K562 (cell line): Measurements from ENCODE around the gene BGN. TPM values are rescaled to one million over a fixed set of nuclear protein-coding genes. Genes with fewer than 3 reads are reported as not detected.

Experiments
- ATAC-seq: fragments of 200-7000 bp; cut with Tn5 transposase; 3 replicates; pipeline ENCODE4 v1.9.1; 2020; ENCODE audit warnings: moderate library complexity
- BruUV-seq: library from RNA; stranded (reverse); fragments of 400-500 nt; replicated peaks from 2 replicates; lab custom pipeline; 2021; lab: Mats Ljungman, UMichigan
- CTCF ChIA-PET: fragments of 300-600 bp; formaldehyde crosslinking; extraction: SDS; loops from one replicate; lab custom pipeline; 2021; ENCODE audit warnings: low intra/inter-chr PET ratio; lab: Yijun Ruan, JAX
- POLR2A ChIA-PET: fragments of 300-600, 350-650 bp; sonication (Branson Sonifier 250); formaldehyde crosslinking; extraction: SDS; loops from one replicate; lab custom pipeline; 2021; ENCODE audit warnings: antibody characterized with exemption, inconsistent platforms; lab: Yijun Ruan, JAX
- DNase-seq, 4 experiments: peaks; one replicate each; pipeline versions ENCODE4 v3.0.0 to v3.0.0-alpha.2; 2011 to 2018; ENCODE audit warnings: low spot score in 3 of 4, mixed read lengths in 3 of 4; ENCODE audit errors: extremely low read depth in 1 of 4
- FAIRE-seq: peaks from 2 replicates; lab custom pipeline; 2011; peaks lifted over from hg19 to GRCh38; lab: Jason Lieb, UNC
- H2AFZ ChIP-seq: 2 replicates; pipeline ENCODE4 v1.6.0; 2011; ENCODE audit warnings: low read depth, low read length, control low read depth, inconsistent platforms
- H3K27ac ChIP-seq: fragments of 200-600 bp; 3 replicates; pipeline ENCODE4 v1.8.0; 2011; ENCODE audit warnings: low read depth, mild to moderate bottlenecking, control low read depth, inconsistent platforms, low read length, moderate library complexity, mixed read lengths; ENCODE audit errors: extremely low read depth
- H3K27me3 ChIP-seq, 2 experiments: fragments of 300-600 bp in 1 of 2; 2 replicates in 1 of 2; 3 replicates in 1 of 2; pipeline versions ENCODE4 v1.6.0 to v1.8.0; 2011; ENCODE audit warnings: inconsistent platforms in 2 of 2, low read length in 2 of 2, mild to moderate bottlenecking in 1 of 2, mixed read lengths in 1 of 2, moderate library complexity in 1 of 2; ENCODE audit not compliant: control insufficient read depth in 2 of 2, insufficient read depth in 2 of 2
- H3K36me3 ChIP-seq: fragments of 300-600 bp; 3 replicates; pipeline ENCODE4 v1.8.0; 2011; ENCODE audit warnings: mild to moderate bottlenecking, low read length, inconsistent platforms; ENCODE audit not compliant: control insufficient read depth, insufficient read depth
- H3K4me1 ChIP-seq, 2 experiments: fragments of 200-600 bp in 1 of 2; replicated peaks in 1 of 2; 2 replicates in 1 of 2; 3 replicates in 1 of 2; pipeline versions ENCODE4 v1.5.1 to v1.8.0; 2011; ENCODE audit warnings: inconsistent platforms in 2 of 2, low read length in 2 of 2, mild to moderate bottlenecking in 1 of 2, mixed read lengths in 1 of 2, moderate library complexity in 1 of 2; ENCODE audit not compliant: control insufficient read depth in 2 of 2, insufficient read depth in 2 of 2
- H3K4me2 ChIP-seq: 2 replicates; pipeline ENCODE4 v1.6.1; 2011; ENCODE audit warnings: low read length, control low read depth, inconsistent platforms, mixed read lengths; ENCODE audit not compliant: insufficient read depth
- H3K4me3 ChIP-seq: fragments of 200-600 bp; sonication (generic), shearing (Covaris generic); 2 replicates; pipeline ENCODE4 v1.5.1; 2016; ENCODE audit warnings: control low read depth, inconsistent platforms
- H3K79me2 ChIP-seq: fragments of 200-600 bp; 3 replicates; pipeline ENCODE4 v1.8.0; 2011; ENCODE audit warnings: low read length, inconsistent platforms; ENCODE audit not compliant: control insufficient read depth, insufficient read depth
- H3K9ac ChIP-seq, 2 experiments: 2 replicates each; pipeline versions ENCODE4 v1.6.0 to v1.6.1; 2011; ENCODE audit warnings: low read depth in 2 of 2, low read length in 2 of 2, control low read depth in 1 of 2, inconsistent platforms in 1 of 2, mild to moderate bottlenecking in 1 of 2, mixed read lengths in 1 of 2; ENCODE audit not compliant: insufficient read depth in 1 of 2
- H3K9me1 ChIP-seq: one replicate; pipeline ENCODE4 v1.6.0; 2011; ENCODE audit warnings: inconsistent platforms, mild to moderate bottlenecking, low read length, moderate library complexity; ENCODE audit not compliant: control insufficient read depth, insufficient read depth
- H3K9me3 ChIP-seq: replicated peaks from 2 replicates; pipeline ENCODE4 v1.5.1; 2011; ENCODE audit warnings: low read depth, low read length, inconsistent platforms; ENCODE audit not compliant: control insufficient read depth, insufficient read depth
- H4K20me1 ChIP-seq: replicated peaks from 2 replicates; pipeline ENCODE4 v1.6.1; 2011; ENCODE audit warnings: low read length, inconsistent platforms, mixed read lengths; ENCODE audit not compliant: control insufficient read depth, insufficient read depth
- ARHGAP35 ChIP-seq: fragments of 450-650 bp; IDR thresholded peaks from 2 replicates; pipeline ENCODE4 v1.6.1; 2018; ENCODE audit not compliant: partially characterized antibody
- BRF1 ChIP-seq: IDR thresholded peaks from 3 replicates; pipeline ENCODE4 v1.6.1; 2011; ENCODE audit warnings: borderline replicate concordance, mild to moderate bottlenecking; ENCODE audit not compliant: insufficient read length; ENCODE audit errors: extremely low read depth
- CREM ChIP-seq: IDR thresholded peaks from 2 replicates; pipeline ENCODE4 v1.6.1; 2014; ENCODE audit warnings: antibody characterized with exemption, low read depth
- FOS ChIP-seq: IDR thresholded peaks from 3 replicates; pipeline ENCODE4 v1.6.1; 2011; ENCODE audit not compliant: insufficient read length; ENCODE audit errors: extremely low read depth
- GABPB1 ChIP-seq: sonication (generic); formaldehyde crosslinking; IDR thresholded peaks from 2 replicates; pipeline ENCODE4 v1.8.0; 2022; ENCODE audit warnings: mild to moderate bottlenecking, missing genetic modification reagents
- GATA2 ChIP-seq: sonication (generic); formaldehyde crosslinking; IDR thresholded peaks from 2 replicates; pipeline ENCODE4 v1.4.0; 2020; ENCODE audit warnings: mild to moderate bottlenecking, missing genetic modification reagents
- HLTF ChIP-seq: fragments of 450-650 bp; IDR thresholded peaks from 2 replicates; pipeline ENCODE4 v1.6.1; 2016
- HMG20A ChIP-seq: fragments of 450-650 bp; formaldehyde crosslinking; conservative IDR thresholded peaks from 2 replicates; pipeline ENCODE4 v1.4.0; 2020; ENCODE audit warnings: mild to moderate bottlenecking, mixed read lengths
- POLR2AphosphoS2 ChIP-seq: IDR thresholded peaks from 2 replicates; pipeline ENCODE4 v1.6.1; 2012; ENCODE audit warnings: low read length, improper control_type of control experiment
- ZNF133 ChIP-seq: fragments of 250-450 bp; sonication (Bioruptor Pico); IDR thresholded peaks from 2 replicates; pipeline ENCODE4 v1.4.0; 2020; ENCODE audit warnings: mild to moderate bottlenecking
- ZNF140 ChIP-seq: fragments of 250-450 bp; sonication (Bioruptor Pico); IDR thresholded peaks from 2 replicates; pipeline ENCODE4 v1.8.0; 2021; ENCODE audit warnings: moderate library complexity, mild to moderate bottlenecking, inconsistent platforms
- ZNF780A ChIP-seq: fragments of 250-450 bp; sonication (Bioruptor Pico); IDR thresholded peaks from 2 replicates; pipeline ENCODE4 v1.5.0; 2021; ENCODE audit warnings: mild to moderate bottlenecking
- WGBS: fragments of 100-300 bp; shearing (Covaris generic); methylation state at CpG from one replicate; pipeline ENCODE4 v1.1.6; 2016; ENCODE audit warnings: low coverage, mixed read lengths; ENCODE audit not compliant: insufficient coverage; ENCODE audit errors: missing lambda C conversion rate; 5-methylcytosine and 5-hydroxymethylcytosine counted together
- in situ Hi-C: fragments of 300-500 bp; cut with MboI; formaldehyde crosslinking; loops from 4 replicates; pipeline ENCODE4 v1.15.0; 2018; ENCODE audit warnings: inconsistent platforms, mixed read lengths
- intact Hi-C: fragments of 100-400 bp; cut with micrococcal nuclease; formaldehyde crosslinking; loops from 2 replicates; pipeline ENCODE4 v1.14.2; 2022
- polyA plus RNA-seq, 8 experiments: library from polyadenylated mRNA; depleted of rRNA in 4 of 8; stranded (reverse) in 5 of 8; unstranded in 3 of 8; fragments of >200 nt; fragmentation: Nextera tagmentation in 2 of 8; fragmentation: Illumina TruSeq in 1 of 8; extraction: Ambion mirVana in 2 of 8; extraction: Trizol in 1 of 8; gene quantifications; 2 replicates each; pipeline versions ENCODE4 v1.2.1 to v1.2.3, GENCODE V29; 2011 to 2014; ENCODE audit warnings: inconsistent platforms in 1 of 8, missing spikeins in 1 of 8
- total RNA-seq, 7 experiments: library from RNA; depleted of rRNA in 6 of 7; stranded (reverse); fragments of >200 nt in 6 of 7; fragmentation: Illumina TruSeq in 2 of 7; extraction: Trizol in 2 of 7; gene quantifications; 2 replicates each; pipeline versions ENCODE4 v1.2.1 to v1.2.3, GENCODE V29; 2011 to 2021; ENCODE audit warnings: low replicate concordance in 1 of 7
- TF ChIP-seq, protein P1 (sequence below): sonication (generic); formaldehyde crosslinking; IDR thresholded peaks from 2 replicates; pipeline ENCODE4 v1.8.0; 2022; ENCODE audit warnings: mild to moderate bottlenecking, missing genetic modification reagents
- TF ChIP-seq, protein P2 (sequence below), 2 experiments: fragments of 450-650 bp; IDR thresholded peaks; 2 replicates each; pipeline ENCODE4 v1.6.1; 2016; ENCODE audit warnings: mild to moderate bottlenecking in 2 of 2, borderline replicate concordance in 1 of 2, low read depth in 1 of 2, moderate library complexity in 1 of 2

BGN gene
- total and polyA plus RNA-seq, 9 of the 15 experiments (the other 6 are each of a cell fraction or from before 2014, with no cell fraction given) = 0.11 TPM; not detected in 8

- Histone ChIP-seq H3K27me3 (peaks cover 0 to 59% of the 10 kb centered on the region in 2 experiments; a peak in 4 of 5 replicates), H3K9me1 (no peaks in the 10 kb centered on the region), H3K4me3 (no peak overlapping the region), H3K4me2 (no peak overlapping the region), H3K9me3 (no peaks in the 10 kb centered on the region), H2AFZ (no peak overlapping the region), H3K9ac (no peak overlapping the region), H3K4me1 (peaks cover 0 to 36% of the 10 kb centered on the region in 2 experiments; a peak in 2 of 5 replicates), H3K36me3 (no peaks in the 10 kb centered on the region), H3K79me2 (no peaks in the 10 kb centered on the region), H3K27ac (no peak overlapping the region), H4K20me1 (0 out of 2 replicates have a peak, but pooled peaks cover 4% of the 10 kb centered on the region)
- no TSS peak for BruUV-seq
- no peak for ATAC-seq
- CTCF ChIA-PET = interaction anchor here (0.7 to 2.4 kb wide), 2 partner anchors 111 to 130 kb away, joined by 4 to 14 read pairs; no protein-coding TSS in a partner anchor
- WGBS = 4% methylated on average over 17 of the region's 26 CpGs
- POLR2A ChIA-PET = no interaction called here
- DNase-seq = no peak
- in situ Hi-C loops = no loop called here
- no peak for FAIRE-seq
- TF ChIP-seq, protein P1, sequence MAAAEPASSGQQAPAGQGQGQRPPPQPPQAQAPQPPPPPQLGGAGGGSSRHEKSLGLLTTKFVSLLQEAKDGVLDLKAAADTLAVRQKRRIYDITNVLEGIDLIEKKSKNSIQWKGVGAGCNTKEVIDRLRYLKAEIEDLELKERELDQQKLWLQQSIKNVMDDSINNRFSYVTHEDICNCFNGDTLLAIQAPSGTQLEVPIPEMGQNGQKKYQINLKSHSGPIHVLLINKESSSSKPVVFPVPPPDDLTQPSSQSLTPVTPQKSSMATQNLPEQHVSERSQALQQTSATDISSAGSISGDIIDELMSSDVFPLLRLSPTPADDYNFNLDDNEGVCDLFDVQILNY (CRISPR knock-in tag) = no peak
- TF ChIP-seq ZNF780A (CRISPR knock-in tag) = no peak
- TF ChIP-seq HMG20A = no peak
- no peak for TF ChIP-seq ZNF133 (CRISPR knock-in tag)
- TF ChIP-seq GABPB1 (CRISPR knock-in tag) = no peak
- no peak for TF ChIP-seq ARHGAP35
- TF ChIP-seq FOS = no peak
- TF ChIP-seq GATA2 (CRISPR knock-in tag) = no peak
- no peak for TF ChIP-seq ZNF140 (CRISPR knock-in tag)
- no peak for TF ChIP-seq HLTF
- TF ChIP-seq CREM = no peak
- TF ChIP-seq, protein P2, sequence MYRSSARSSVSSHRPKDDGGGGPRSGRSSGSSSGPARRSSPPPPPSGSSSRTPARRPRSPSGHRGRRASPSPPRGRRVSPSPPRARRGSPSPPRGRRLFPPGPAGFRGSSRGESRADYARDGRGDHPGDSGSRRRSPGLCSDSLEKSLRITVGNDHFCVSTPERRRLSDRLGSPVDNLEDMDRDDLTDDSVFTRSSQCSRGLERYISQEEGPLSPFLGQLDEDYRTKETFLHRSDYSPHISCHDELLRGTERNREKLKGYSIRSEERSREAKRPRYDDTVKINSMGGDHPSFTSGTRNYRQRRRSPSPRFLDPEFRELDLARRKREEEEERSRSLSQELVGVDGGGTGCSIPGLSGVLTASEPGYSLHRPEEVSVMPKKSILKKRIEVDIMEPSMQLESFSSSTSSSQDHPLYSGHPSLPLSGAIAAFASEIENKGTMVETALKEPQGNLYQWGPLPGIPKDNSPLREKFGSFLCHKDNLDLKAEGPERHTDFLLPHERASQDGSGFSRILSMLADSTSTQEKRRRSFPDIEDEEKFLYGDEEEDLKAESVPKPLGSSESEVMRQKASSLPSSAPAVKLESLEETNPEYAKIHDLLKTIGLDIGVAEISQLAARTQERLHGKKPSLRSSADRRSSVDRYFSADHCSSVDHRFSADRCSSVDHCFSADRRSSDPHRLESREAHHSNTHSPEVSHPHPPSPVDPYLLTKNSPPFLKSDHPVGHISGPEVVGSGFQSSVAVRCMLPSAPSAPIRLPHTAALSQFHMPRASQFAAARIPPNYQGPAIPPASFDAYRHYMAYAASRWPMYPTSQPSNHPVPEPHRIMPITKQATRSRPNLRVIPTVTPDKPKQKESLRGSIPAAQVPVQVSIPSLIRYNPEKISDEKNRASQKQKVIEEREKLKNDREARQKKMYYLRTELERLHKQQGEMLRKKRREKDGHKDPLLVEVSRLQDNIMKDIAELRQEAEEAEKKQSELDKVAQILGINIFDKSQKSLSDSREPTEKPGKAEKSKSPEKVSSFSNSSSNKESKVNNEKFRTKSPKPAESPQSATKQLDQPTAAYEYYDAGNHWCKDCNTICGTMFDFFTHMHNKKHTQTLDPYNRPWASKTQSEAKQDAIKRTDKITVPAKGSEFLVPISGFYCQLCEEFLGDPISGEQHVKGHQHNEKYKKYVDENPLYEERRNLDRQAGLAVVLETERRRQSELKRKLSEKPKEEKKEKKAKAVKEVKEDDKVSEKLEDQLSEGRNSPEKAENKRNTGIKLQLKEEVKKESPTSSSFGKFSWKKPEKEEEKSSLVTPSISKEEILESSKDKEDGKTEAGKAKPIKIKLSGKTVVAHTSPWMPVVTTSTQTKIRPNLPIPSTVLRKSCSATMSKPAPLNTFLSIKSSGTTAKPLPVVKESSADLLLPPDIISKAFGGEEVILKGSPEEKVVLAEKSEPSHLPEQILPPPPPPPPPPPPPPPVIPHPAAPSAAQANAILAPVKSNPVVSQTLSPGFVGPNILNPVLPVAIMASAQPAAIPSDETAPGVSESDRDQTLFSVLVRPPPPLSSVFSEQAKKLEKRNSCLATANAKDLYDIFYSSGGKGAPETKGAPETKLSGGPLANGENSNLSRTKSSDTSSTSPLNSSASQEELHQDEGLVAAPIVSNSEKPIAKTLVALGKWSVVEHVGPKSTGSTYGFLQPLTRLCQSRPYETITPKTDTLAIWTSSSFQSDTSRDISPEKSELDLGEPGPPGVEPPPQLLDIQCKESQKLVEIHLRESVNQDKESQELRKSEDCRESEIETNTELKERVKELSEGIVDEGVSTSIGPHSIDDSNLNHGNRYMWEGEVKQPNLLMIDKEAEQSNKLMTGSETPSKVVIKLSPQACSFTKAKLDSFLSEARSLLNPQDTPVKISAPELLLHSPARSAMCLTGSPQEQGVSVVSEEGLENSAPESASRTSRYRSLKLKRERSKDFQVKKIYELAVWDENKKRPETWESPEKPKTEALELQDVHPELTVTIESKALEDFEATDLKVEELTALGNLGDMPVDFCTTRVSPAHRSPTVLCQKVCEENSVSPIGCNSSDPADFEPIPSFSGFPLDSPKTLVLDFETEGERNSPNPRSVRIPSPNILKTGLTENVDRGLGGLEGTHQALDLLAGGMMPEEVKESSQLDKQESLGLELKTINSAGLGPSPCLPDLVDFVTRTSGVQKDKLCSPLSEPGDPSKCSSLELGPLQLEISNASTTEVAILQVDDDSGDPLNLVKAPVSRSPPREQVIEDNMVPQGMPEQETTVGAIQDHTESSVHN (IDR thresholded peaks at IDR 0.05; ENCODE audit: borderline replicate concordance in 1 of 2, low read depth in 1 of 2) = no peak
- TF ChIP-seq BRF1 = no peak
- no peak for TF ChIP-seq POLR2AphosphoS2
- intact Hi-C loops = loop anchor here (5.0 kb wide), 2 partner anchors 110 to 130 kb away; partner anchors contain the start of gene DUSP9
Measured at GRCh38 chrX:153537526-153538295, 42.9 kb downstream of the BGN start.
